Measurements from ENCODE around the gene PGM2L1. TPM values are rescaled to one million over a fixed set of nuclear protein-coding genes. Genes with fewer than 3 reads are reported as not detected.

PGM2L1 gene
- total RNA-seq, 2 donors from 2014 or later, result 0.66 to 5.2 TPM

GRCh38 chr11:74282421-74282820 is 115.8 kb downstream of the PGM2L1 start:
- H3K4me1 ChIP-seq, result peaks cover 8% of the 10 kb centered on the region
- TF ChIP-seq, protein P1, sequence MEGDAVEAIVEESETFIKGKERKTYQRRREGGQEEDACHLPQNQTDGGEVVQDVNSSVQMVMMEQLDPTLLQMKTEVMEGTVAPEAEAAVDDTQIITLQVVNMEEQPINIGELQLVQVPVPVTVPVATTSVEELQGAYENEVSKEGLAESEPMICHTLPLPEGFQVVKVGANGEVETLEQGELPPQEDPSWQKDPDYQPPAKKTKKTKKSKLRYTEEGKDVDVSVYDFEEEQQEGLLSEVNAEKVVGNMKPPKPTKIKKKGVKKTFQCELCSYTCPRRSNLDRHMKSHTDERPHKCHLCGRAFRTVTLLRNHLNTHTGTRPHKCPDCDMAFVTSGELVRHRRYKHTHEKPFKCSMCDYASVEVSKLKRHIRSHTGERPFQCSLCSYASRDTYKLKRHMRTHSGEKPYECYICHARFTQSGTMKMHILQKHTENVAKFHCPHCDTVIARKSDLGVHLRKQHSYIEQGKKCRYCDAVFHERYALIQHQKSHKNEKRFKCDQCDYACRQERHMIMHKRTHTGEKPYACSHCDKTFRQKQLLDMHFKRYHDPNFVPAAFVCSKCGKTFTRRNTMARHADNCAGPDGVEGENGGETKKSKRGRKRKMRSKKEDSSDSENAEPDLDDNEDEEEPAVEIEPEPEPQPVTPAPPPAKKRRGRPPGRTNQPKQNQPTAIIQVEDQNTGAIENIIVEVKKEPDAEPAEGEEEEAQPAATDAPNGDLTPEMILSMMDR (IDR thresholded peaks at IDR 0.05), result no peak
- no peak for TF ChIP-seq POLR2A (IDR thresholded peaks at IDR 0.05)
- intact Hi-C loops (cut with DNase I), result no loop called here
- no peak overlapping the region for H3K27ac ChIP-seq
- H3K36me3 ChIP-seq (replicated peaks in 1 of 2; ENCODE audit: insufficient read depth in 1 of 2, low read depth in 2 of 2), result no peaks in the 10 kb centered on the region
- ATAC-seq, result no peak
- no peak overlapping the region for H3K4me3 ChIP-seq
- no peaks in the 10 kb centered on the region for H3K9me3 ChIP-seq
- DNase-seq, result no peak
- no peaks in the 10 kb centered on the region for H3K27me3 ChIP-seq
- WGBS, 2 donors, result 86 to 90% methylated on average over 3 of the region's 3 CpGs

GRCh38 chr11:74280494-74280893 is 117.7 kb downstream of the PGM2L1 start:
- DNase-seq, result no peak
- intact Hi-C loops (cut with DNase I), result no loop called here
- no peak overlapping the region for H3K27ac ChIP-seq
- TF ChIP-seq, protein P1 (IDR thresholded peaks at IDR 0.05), result no peak
- no peak overlapping the region for H3K4me3 ChIP-seq
- no peaks in the 10 kb centered on the region for H3K9me3 ChIP-seq
- no peaks in the 10 kb centered on the region for H3K27me3 ChIP-seq
- no peak for ATAC-seq
- peaks cover 8% of the 10 kb centered on the region for H3K4me1 ChIP-seq
- H3K36me3 ChIP-seq (replicated peaks in 1 of 2; ENCODE audit: insufficient read depth in 1 of 2, low read depth in 2 of 2), result no peaks in the 10 kb centered on the region

MicroRNAs encoded within 50 kb of the gene (microRNA counts, 767-probe panel; counts per million panel counts)
- 0 to 736 counts per million in 2 donors for microRNA hsa-miR-548al

Small RNA genes lying within 50 kb of the gene (microRNA-seq; reads per million reads assigned to microRNA genes)
- gene MIR548AL (ENCODE audit: borderline number of aligned reads in 2 of 2, borderline replicate concordance in 2 of 2), result 0 to 0.47 reads per million in 2 donors

Small RNA genes lying within 50 kb of the gene (small RNA-seq; reads per million reads assigned to genes)
- not detected for gene MIR548AL

Other genes with a start within 250 kb of the PGM2L1 start
- gene C2CD3, start 227.4 kb downstream of the PGM2L1 start, total RNA-seq, result 10 to 100 TPM; 12.2 to 31.6 TPM
- 10 to 100 TPM; 10.9 to 12.9 TPM for gene PPME1, start 227.1 kb downstream of the PGM2L1 start, total RNA-seq
- gene P4HA3, start 86.8 kb downstream of the PGM2L1 start, total RNA-seq, result not detected
- gene KCNE3, start 69.1 kb upstream of the PGM2L1 start, total RNA-seq, result 10 to 100 TPM in 1 of 2 donors, 1 to 10 TPM in 1; 7.6 to 10.9 TPM
- gene LIPT2, start 95.3 kb upstream of the PGM2L1 start, total RNA-seq, result 10 to 100 TPM in 1 of 2 donors, 1 to 10 TPM in 1; 1.3 to 20.8 TPM
- gene POLD3, start 194.1 kb upstream of the PGM2L1 start, total RNA-seq, result 10 to 100 TPM in 1 of 2 donors, 1 to 10 TPM in 1; 9.3 to 13.8 TPM